ENCODE measurements around the gene ZNF438.

DNA sequence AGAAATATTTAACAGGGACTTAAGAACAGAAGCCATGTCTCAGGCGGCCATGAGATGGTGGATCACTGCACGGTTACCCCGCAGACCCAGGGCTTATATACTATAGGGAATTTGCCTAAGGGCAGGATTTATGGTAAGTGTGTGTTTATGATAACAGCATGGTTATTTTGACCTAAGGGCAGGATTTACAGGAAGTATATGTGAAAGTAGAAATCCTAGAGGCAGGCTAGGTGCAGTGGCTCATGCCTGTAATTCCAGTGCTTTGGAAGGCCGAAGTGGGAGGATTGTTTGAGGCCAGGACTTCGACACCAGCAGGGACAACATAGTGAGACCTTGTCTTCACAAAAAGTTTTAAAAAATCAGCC is 43.0 kb upstream of the ZNF438 start:
- TF ChIP-seq, protein P1, sequence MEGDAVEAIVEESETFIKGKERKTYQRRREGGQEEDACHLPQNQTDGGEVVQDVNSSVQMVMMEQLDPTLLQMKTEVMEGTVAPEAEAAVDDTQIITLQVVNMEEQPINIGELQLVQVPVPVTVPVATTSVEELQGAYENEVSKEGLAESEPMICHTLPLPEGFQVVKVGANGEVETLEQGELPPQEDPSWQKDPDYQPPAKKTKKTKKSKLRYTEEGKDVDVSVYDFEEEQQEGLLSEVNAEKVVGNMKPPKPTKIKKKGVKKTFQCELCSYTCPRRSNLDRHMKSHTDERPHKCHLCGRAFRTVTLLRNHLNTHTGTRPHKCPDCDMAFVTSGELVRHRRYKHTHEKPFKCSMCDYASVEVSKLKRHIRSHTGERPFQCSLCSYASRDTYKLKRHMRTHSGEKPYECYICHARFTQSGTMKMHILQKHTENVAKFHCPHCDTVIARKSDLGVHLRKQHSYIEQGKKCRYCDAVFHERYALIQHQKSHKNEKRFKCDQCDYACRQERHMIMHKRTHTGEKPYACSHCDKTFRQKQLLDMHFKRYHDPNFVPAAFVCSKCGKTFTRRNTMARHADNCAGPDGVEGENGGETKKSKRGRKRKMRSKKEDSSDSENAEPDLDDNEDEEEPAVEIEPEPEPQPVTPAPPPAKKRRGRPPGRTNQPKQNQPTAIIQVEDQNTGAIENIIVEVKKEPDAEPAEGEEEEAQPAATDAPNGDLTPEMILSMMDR (IDR thresholded peaks at IDR 0.05; ENCODE audit: low read depth, low read length, poor library complexity, severe bottlenecking), result no peak
- TF ChIP-seq EZH2phosphoT487 (IDR thresholded peaks at IDR 0.05; ENCODE audit: borderline replicate concordance, low read length), result no peak

All from DOHH2 (cell line).